ENCODE measurements around the gene TRIM2. TPM values are rescaled to one million over a fixed set of nuclear protein-coding genes. Genes with fewer than 3 reads are reported as not detected.

TRIM2 gene
- total RNA-seq, 1 donor = 39.8 TPM

DNA sequence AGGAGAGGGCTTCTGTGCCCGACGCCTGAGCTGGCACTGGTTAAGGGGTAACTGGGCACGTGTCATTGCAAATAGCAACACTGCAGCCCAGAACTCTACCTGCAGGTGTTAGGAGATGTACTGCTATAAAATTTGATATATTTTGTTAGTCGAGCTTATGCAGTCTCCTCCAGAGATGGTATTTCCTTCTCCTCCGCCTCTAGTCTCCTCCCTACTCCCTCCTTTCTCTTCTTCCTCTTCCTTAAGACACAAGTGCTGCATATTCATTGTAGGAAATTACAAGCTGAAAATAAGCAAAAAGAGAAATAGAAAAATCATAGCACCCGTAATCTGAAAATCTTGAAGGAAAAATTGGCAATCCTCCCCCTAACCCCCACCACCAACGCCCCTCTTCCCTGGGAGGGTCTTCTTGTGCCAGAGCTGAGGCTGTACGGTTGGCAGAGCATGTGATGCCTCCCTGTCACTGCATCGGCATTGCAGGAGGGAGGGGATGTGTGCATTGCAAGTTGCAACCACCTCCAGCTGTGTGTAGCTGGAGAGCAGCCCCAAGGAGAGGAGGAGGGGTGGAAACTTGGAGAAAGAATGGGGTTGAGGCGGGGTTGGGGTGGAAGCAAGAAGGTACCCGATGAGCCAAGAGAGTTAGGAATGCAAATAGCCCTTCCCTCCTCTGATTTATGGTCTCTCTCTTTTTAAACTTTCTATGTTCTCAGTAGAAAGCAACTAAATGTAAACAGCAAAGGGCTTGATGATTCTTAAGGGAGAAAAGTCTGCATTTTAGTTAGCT is 92.0 kb downstream of the TRIM2 start:
- H3K79me2 ChIP-seq (ENCODE audit: insufficient read depth, low read length) = no peaks in the 10 kb centered on the region
- DNase-seq (ENCODE audit: insufficient read length, low spot score, missing footprints) = peak; percentile 71
- H3K27me3 ChIP-seq (ENCODE audit: insufficient read depth, low read length) = no peaks in the 10 kb centered on the region
- H4K20me1 ChIP-seq (ENCODE audit: insufficient read depth, low read length) = no peaks in the 10 kb centered on the region
- TF ChIP-seq, protein P1, sequence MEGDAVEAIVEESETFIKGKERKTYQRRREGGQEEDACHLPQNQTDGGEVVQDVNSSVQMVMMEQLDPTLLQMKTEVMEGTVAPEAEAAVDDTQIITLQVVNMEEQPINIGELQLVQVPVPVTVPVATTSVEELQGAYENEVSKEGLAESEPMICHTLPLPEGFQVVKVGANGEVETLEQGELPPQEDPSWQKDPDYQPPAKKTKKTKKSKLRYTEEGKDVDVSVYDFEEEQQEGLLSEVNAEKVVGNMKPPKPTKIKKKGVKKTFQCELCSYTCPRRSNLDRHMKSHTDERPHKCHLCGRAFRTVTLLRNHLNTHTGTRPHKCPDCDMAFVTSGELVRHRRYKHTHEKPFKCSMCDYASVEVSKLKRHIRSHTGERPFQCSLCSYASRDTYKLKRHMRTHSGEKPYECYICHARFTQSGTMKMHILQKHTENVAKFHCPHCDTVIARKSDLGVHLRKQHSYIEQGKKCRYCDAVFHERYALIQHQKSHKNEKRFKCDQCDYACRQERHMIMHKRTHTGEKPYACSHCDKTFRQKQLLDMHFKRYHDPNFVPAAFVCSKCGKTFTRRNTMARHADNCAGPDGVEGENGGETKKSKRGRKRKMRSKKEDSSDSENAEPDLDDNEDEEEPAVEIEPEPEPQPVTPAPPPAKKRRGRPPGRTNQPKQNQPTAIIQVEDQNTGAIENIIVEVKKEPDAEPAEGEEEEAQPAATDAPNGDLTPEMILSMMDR (IDR thresholded peaks at IDR 0.05; ENCODE audit: extremely low read depth, low read depth, low read length) = no peak
- H3K4me2 ChIP-seq (ENCODE audit: insufficient read depth, low read length) = no peak overlapping the region
- no peaks in the 10 kb centered on the region for H3K36me3 ChIP-seq (ENCODE audit: insufficient read depth, low read length)
- peaks cover 6% of the 10 kb centered on the region for H3K9me3 ChIP-seq (ENCODE audit: low read depth, low read length)
- H3K4me1 ChIP-seq (ENCODE audit: insufficient read depth, low read length) = peaks cover 8% of the 10 kb centered on the region
- no peak overlapping the region for H3K27ac ChIP-seq (ENCODE audit: low read depth, low read length)
- no peak overlapping the region for H3K4me3 ChIP-seq (ENCODE audit: insufficient read depth, low read length)
- H2AFZ ChIP-seq (ENCODE audit: low read length) = no peak overlapping the region

DNA sequence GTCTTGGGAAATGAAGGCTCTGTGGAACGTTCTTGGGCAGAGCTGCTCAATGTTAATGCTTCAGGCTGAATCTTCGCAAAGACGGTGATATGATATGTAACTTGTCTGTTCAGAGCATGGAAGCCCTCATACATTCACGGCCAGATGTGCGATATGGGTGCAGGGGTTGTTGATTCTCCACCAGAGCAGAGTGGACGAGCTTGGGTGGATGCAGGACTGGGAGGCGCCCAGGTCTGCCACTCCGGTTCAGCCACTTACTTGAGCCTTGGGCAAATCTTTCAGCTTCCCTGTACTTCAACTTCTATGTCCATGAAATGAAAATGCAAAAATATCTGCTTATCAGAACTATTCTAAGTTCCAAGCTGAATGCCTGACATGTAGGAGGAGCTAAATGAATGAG is 92.9 kb downstream of the TRIM2 start:
- Histone ChIP-seq H3K4me3 (ENCODE audit: insufficient read depth, low read length) (no peak overlapping the region), H4K20me1 (ENCODE audit: insufficient read depth, low read length) (no peaks in the 10 kb centered on the region), H3K79me2 (ENCODE audit: insufficient read depth, low read length) (no peaks in the 10 kb centered on the region), H3K36me3 (ENCODE audit: insufficient read depth, low read length) (no peaks in the 10 kb centered on the region), H3K9me3 (ENCODE audit: low read depth, low read length) (peaks cover 6% of the 10 kb centered on the region), H3K27me3 (ENCODE audit: insufficient read depth, low read length) (no peaks in the 10 kb centered on the region), H3K4me1 (ENCODE audit: insufficient read depth, low read length) (peaks cover 8% of the 10 kb centered on the region), H2AFZ (ENCODE audit: low read length) (no peak overlapping the region), H3K4me2 (ENCODE audit: insufficient read depth, low read length) (no peak overlapping the region), H3K27ac (ENCODE audit: low read depth, low read length) (no peak overlapping the region)
- no peak for DNase-seq (ENCODE audit: insufficient read length, low spot score, missing footprints)
- TF ChIP-seq, protein P1 (IDR thresholded peaks at IDR 0.05; ENCODE audit: extremely low read depth, low read depth, low read length) = no peak

DNA sequence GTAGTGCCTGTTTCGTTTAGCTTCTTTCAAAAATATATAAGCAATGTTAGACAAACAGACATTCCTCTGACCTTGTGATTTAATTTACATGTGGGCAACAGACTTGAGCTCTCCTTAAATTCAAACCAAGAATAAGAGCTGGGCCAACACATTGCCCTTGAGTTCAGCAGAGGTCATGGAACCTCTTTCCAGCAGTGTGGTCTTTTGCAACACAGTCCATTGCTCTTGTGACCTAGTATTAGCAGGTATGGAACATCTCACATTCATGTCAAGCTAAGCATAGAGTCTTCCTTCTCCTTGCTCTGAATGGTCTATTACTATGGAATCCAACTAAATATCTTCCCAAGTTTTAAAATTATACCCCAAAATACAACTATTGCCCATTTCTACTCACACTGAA is 106.5 kb downstream of the TRIM2 start:
- no peak overlapping the region for H2AFZ ChIP-seq (ENCODE audit: low read length)
- H4K20me1 ChIP-seq (ENCODE audit: insufficient read depth, low read length) = no peaks in the 10 kb centered on the region
- no peaks in the 10 kb centered on the region for H3K79me2 ChIP-seq (ENCODE audit: insufficient read depth, low read length)
- TF ChIP-seq, protein P1 (IDR thresholded peaks at IDR 0.05; ENCODE audit: extremely low read depth, low read depth, low read length) = no peak
- no peak overlapping the region for H3K4me3 ChIP-seq (ENCODE audit: insufficient read depth, low read length)
- no peaks in the 10 kb centered on the region for H3K27me3 ChIP-seq (ENCODE audit: insufficient read depth, low read length)
- no peak overlapping the region for H3K4me2 ChIP-seq (ENCODE audit: insufficient read depth, low read length)
- H3K36me3 ChIP-seq (ENCODE audit: insufficient read depth, low read length) = no peaks in the 10 kb centered on the region
- DNase-seq (ENCODE audit: insufficient read length, low spot score, missing footprints) = no peak
- no peak overlapping the region for H3K27ac ChIP-seq (ENCODE audit: low read depth, low read length)
- no peaks in the 10 kb centered on the region for H3K4me1 ChIP-seq (ENCODE audit: insufficient read depth, low read length)
- no peaks in the 10 kb centered on the region for H3K9me3 ChIP-seq (ENCODE audit: low read depth, low read length)

DNA sequence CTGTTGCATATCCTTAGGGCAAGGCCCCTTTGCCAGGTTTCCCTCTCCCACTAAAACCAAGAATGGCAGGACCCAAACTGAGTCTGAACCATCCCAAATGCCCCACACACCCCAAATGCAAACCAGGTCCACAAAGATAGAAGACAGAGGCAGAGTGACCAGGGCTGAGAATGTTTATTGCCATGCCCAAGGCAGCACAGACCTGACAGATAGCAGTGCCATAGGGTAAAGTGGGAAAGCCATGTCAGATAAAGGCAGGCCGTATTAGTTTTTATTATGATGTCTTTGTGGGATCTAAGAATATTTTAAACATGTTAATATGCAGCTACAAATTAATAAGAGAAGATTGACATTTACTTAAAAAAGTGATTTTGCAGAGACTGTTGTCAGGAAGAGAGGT is 110.7 kb downstream of the TRIM2 start:
- no peak for DNase-seq (ENCODE audit: insufficient read length, low spot score, missing footprints)
- no peaks in the 10 kb centered on the region for H3K27me3 ChIP-seq (ENCODE audit: insufficient read depth, low read length)
- H4K20me1 ChIP-seq (ENCODE audit: insufficient read depth, low read length) = no peaks in the 10 kb centered on the region
- H3K4me3 ChIP-seq (ENCODE audit: insufficient read depth, low read length) = no peak overlapping the region
- TF ChIP-seq, protein P1 (IDR thresholded peaks at IDR 0.05; ENCODE audit: extremely low read depth, low read depth, low read length) = no peak
- H3K4me1 ChIP-seq (ENCODE audit: insufficient read depth, low read length) = no peaks in the 10 kb centered on the region
- no peaks in the 10 kb centered on the region for H3K9me3 ChIP-seq (ENCODE audit: low read depth, low read length)
- no peak overlapping the region for H2AFZ ChIP-seq (ENCODE audit: low read length)
- H3K4me2 ChIP-seq (ENCODE audit: insufficient read depth, low read length) = no peak overlapping the region
- H3K79me2 ChIP-seq (ENCODE audit: insufficient read depth, low read length) = no peaks in the 10 kb centered on the region
- no peak overlapping the region for H3K27ac ChIP-seq (ENCODE audit: low read depth, low read length)
- H3K36me3 ChIP-seq (ENCODE audit: insufficient read depth, low read length) = no peaks in the 10 kb centered on the region
